Measurements from ENCODE around the gene TANGO6. TPM values are rescaled to one million over a fixed set of nuclear protein-coding genes. Genes with fewer than 3 reads are reported as not detected.

Gene TANGO6
- total and polyA plus RNA-seq, 10 of the 15 experiments (the other 5 are each of a cell fraction or from before 2014, with no cell fraction given) = 1.1 to 20.6 (median 11.0) TPM

- CTCF ChIA-PET = no interaction called here
- Histone ChIP-seq H3K4me1 (ENCODE audit: control insufficient read depth, insufficient read depth, low read length) (peaks cover under 1% of the 10 kb centered on the region; the same call in 1 of the 2 replicates), H3K4me2 (ENCODE audit: control insufficient read depth, insufficient read depth) (no peak overlapping the region), H3K36me3 (ENCODE audit: control insufficient read depth in 2 of 2, insufficient read depth in 2 of 2, low read length in 1 of 2) (no peaks in the 10 kb centered on the region), H3K9ac (ENCODE audit: control insufficient read depth, insufficient read depth, low read length) (no peak overlapping the region), H3K27me3 (replicated peaks in 1 of 2; ENCODE audit: control insufficient read depth in 2 of 2, insufficient read depth in 2 of 2, low read length in 1 of 2) (no peaks in the 10 kb centered on the region), H3K4me3 (no peak overlapping the region), H3K27ac (ENCODE audit: control insufficient read depth, insufficient read depth) (no peak overlapping the region), H2AFZ (ENCODE audit: control insufficient read depth, low read depth, low read length) (no peak overlapping the region), H3K9me3 (replicated peaks; ENCODE audit: control insufficient read depth, insufficient read depth, low read length) (no peaks in the 10 kb centered on the region), H3K79me2 (ENCODE audit: control insufficient read depth, insufficient read depth, low read length) (no peaks in the 10 kb centered on the region), H4K20me1 (ENCODE audit: control insufficient read depth, insufficient read depth) (no peaks in the 10 kb centered on the region)
- SMC1A ChIA-PET (ENCODE audit: uncharacterized antibody, unreplicated experiment) = no interaction called here
- intact Hi-C loops (cut with micrococcal nuclease; ENCODE audit: unreplicated experiment) (no loop called here), in situ Hi-C loops (cut with MboI) (loop anchor here (5.0 kb wide), 1 partner anchor 49 kb away; no protein-coding TSS in a partner anchor)
- no TSS peak for BruUV-seq (replicated peaks)
- no peak for TF ChIP-seq ZNF207 (IDR thresholded peaks at IDR 0.05; ENCODE audit: borderline replicate concordance)
- TF ChIP-seq FOXK2 (IDR thresholded peaks at IDR 0.05) = no peak
- TF ChIP-seq MYC (IDR thresholded peaks at IDR 0.05; ENCODE audit: insufficient read depth, insufficient read length, insufficient replicate concordance, low read length, severe bottlenecking) = no peak
- TF ChIP-seq E2F4 (IDR thresholded peaks at IDR 0.05; ENCODE audit: low read depth, low read length) = no peak
- RAD21 ChIA-PET (ENCODE audit: unreplicated experiment) = no interaction called here
- FAIRE-seq (no peak), ATAC-seq (no peak), DNase-seq (ENCODE audit: low read depth, low spot score) (no peak)
- WGBS (ENCODE audit: insufficient coverage, insufficient replicate concordance, low lambda C conversion rate, missing lambda C conversion rate) = 92% methylated on average over 2 of the region's 2 CpGs
- POLR2A ChIA-PET = no interaction called here
Measured at GRCh38 chr16:68985855-68986254, 142.5 kb downstream of the TANGO6 start.

- BruUV-seq (replicated peaks) = no TSS peak
- TF ChIP-seq RBBP5 (conservative IDR thresholded peaks at IDR 0.05) (no peak), NKRF (conservative IDR thresholded peaks at IDR 0.05) (no peak), ZBTB33 (IDR thresholded peaks at IDR 0.05) (no peak)
Measured at GRCh38 chr16:68987734-68988457, 144.6 kb downstream of the TANGO6 start.

More at GRCh38 chr16:68987734-68988457, 144.6 kb downstream of the TANGO6 start:
- Histone ChIP-seq H3K27ac (ENCODE audit: control insufficient read depth, insufficient read depth) (no peak overlapping the region), H3K4me1 (ENCODE audit: control insufficient read depth, insufficient read depth, low read length) (peaks cover 2% of the 10 kb centered on the region; the same call in 1 of the 2 replicates), H3K9ac (ENCODE audit: control insufficient read depth, insufficient read depth, low read length) (no peak overlapping the region), H3K27me3 (replicated peaks in 1 of 2; ENCODE audit: control insufficient read depth in 2 of 2, insufficient read depth in 2 of 2, low read length in 1 of 2) (no peaks in the 10 kb centered on the region), H3K4me3 (no peak overlapping the region), H3K9me3 (replicated peaks; ENCODE audit: control insufficient read depth, insufficient read depth, low read length) (no peaks in the 10 kb centered on the region), H4K20me1 (ENCODE audit: control insufficient read depth, insufficient read depth) (no peaks in the 10 kb centered on the region), H3K4me2 (ENCODE audit: control insufficient read depth, insufficient read depth) (no peak overlapping the region), H2AFZ (ENCODE audit: control insufficient read depth, low read depth, low read length) (no peak overlapping the region), H3K36me3 (ENCODE audit: control insufficient read depth in 2 of 2, insufficient read depth in 2 of 2, low read length in 1 of 2) (no peaks in the 10 kb centered on the region), H3K79me2 (ENCODE audit: control insufficient read depth, insufficient read depth, low read length) (no peaks in the 10 kb centered on the region)
- intact Hi-C loops (cut with micrococcal nuclease; ENCODE audit: unreplicated experiment) (no loop called here), in situ Hi-C loops (cut with MboI) (loop anchor here (5.0 kb wide), 1 partner anchor 51 kb away; no protein-coding TSS in a partner anchor)
- ChIA-PET RAD21 (ENCODE audit: unreplicated experiment) (no interaction called here), POLR2A (interaction anchor here (0.6 kb wide), 1 partner anchor 106 kb away, joined by 3 read pairs; no protein-coding TSS in a partner anchor), CTCF (interaction anchor here (0.6 to 1.4 kb wide), 5 partner anchors 8 to 1812 kb away, joined by 3 to 5 read pairs (median 3); no protein-coding TSS in a partner anchor), SMC1A (ENCODE audit: uncharacterized antibody, unreplicated experiment) (interaction anchor here (1.4 to 2.6 kb wide), 2 partner anchors 135 to 298 kb away, joined by 3 to 12 read pairs; no protein-coding TSS in a partner anchor)
- no peak for DNase-seq (ENCODE audit: low read depth, low spot score)
- ATAC-seq = no peak
- no peak for FAIRE-seq
- WGBS (ENCODE audit: insufficient coverage, insufficient replicate concordance, low lambda C conversion rate, missing lambda C conversion rate) = 72% methylated on average over 4 of the region's 4 CpGs
